ENCODE measurements around the gene TSPAN18. TPM values are rescaled to one million over a fixed set of nuclear protein-coding genes. Genes with fewer than 3 reads are reported as not detected.

Gene TSPAN18
- total and polyA plus RNA-seq, 11 donors, result 40.0 to 151 (median 74.9) TPM

- DNase-seq (no peak), ATAC-seq (peak in 1 of 4 donors; percentile 21)
- TF ChIP-seq CTCF (IDR thresholded peaks at IDR 0.05) (no peak), POLR2A (IDR thresholded peaks at IDR 0.05) (no peak)
- no peak overlapping the region for H3K4me3 ChIP-seq
- peaks cover 0 to 10% (median 0%) of the 10 kb centered on the region in 9 donors for H3K36me3 ChIP-seq
- H3K27me3 ChIP-seq, result no peaks in the 10 kb centered on the region
- H3K27ac ChIP-seq, result no peak overlapping the region
- 87 to 96% (median 91%) methylated on average over 8 of the region's 8 CpGs for WGBS, 4 donors
- peaks cover 0 to 58% (median 17%) of the 10 kb centered on the region in 12 donors for H3K4me1 ChIP-seq
- intact Hi-C loops (cut with DNase I), result no loop called here
- H3K9me3 ChIP-seq, result no peaks in the 10 kb centered on the region
Observed at GRCh38 chr11:44792171-44792570, 65.4 kb downstream of the TSPAN18 start.

GRCh38 chr11:44793350-44794090, 66.8 kb downstream of the TSPAN18 start:
- ATAC-seq, result peak in 1 of 4 donors; percentile 28
- peak in 1 of 5 donors; percentile 63 for DNase-seq
- 53 to 62% (median 57%) methylated on average over 17 of the region's 17 CpGs for WGBS, 4 donors
- TF ChIP-seq CTCF (IDR thresholded peaks at IDR 0.05) (no peak), POLR2A (IDR thresholded peaks at IDR 0.05) (no peak)
- intact Hi-C loops (cut with DNase I), result no loop called here
- no peak overlapping the region for H3K27ac ChIP-seq
- peaks cover 0 to 13% (median 0%) of the 10 kb centered on the region in 9 donors for H3K36me3 ChIP-seq
- no peaks in the 10 kb centered on the region for H3K9me3 ChIP-seq
- H3K4me1 ChIP-seq, result peaks cover 0 to 59% (median 19%) of the 10 kb centered on the region in 12 donors
- no peak overlapping the region for H3K4me3 ChIP-seq
- H3K27me3 ChIP-seq, result no peaks in the 10 kb centered on the region

- H3K27me3 ChIP-seq, result no peaks in the 10 kb centered on the region
- TF ChIP-seq POLR2A (IDR thresholded peaks at IDR 0.05), result no peak
- no peak for TF ChIP-seq CTCF (IDR thresholded peaks at IDR 0.05)
- no peaks in the 10 kb centered on the region for H3K9me3 ChIP-seq
- H3K27ac ChIP-seq, result no peak overlapping the region
- ATAC-seq, result no peak
- WGBS, 4 donors, result 88 to 93% (median 89%) methylated on average over 7 to 8 of the region's 8 CpGs
- H3K36me3 ChIP-seq, result peaks cover 0 to 7% (median 0%) of the 10 kb centered on the region in 9 donors
- H3K4me3 ChIP-seq, result no peak overlapping the region
- peaks cover 0 to 56% (median 13%) of the 10 kb centered on the region in 12 donors for H3K4me1 ChIP-seq
- intact Hi-C loops (cut with DNase I), result loop anchor here in 1 of 10 donors (5.0 kb wide), 1 partner anchor 66 kb away; no protein-coding TSS in a partner anchor
- no peak for DNase-seq
Observed at GRCh38 chr11:44795803-44796535, 69.2 kb downstream of the TSPAN18 start.

- Histone ChIP-seq H3K4me1 (peaks cover 0 to 51% (median 11%) of the 10 kb centered on the region in 12 donors), H3K27ac (no peak overlapping the region), H3K4me3 (no peak overlapping the region), H3K27me3 (no peaks in the 10 kb centered on the region), H3K36me3 (peaks cover 0 to 7% (median 0%) of the 10 kb centered on the region in 9 donors), H3K9me3 (no peaks in the 10 kb centered on the region)
- ATAC-seq (no peak), DNase-seq (no peak)
- intact Hi-C loops (cut with DNase I), result loop anchor here in 1 of 10 donors (5.0 kb wide), 1 partner anchor 65 kb away; no protein-coding TSS in a partner anchor
- WGBS, 4 donors, result 76 to 98% (median 94%) methylated on average over 5 of the region's 5 CpGs
- no peak for TF ChIP-seq POLR2A (IDR thresholded peaks at IDR 0.05)
- TF ChIP-seq CTCF (IDR thresholded peaks at IDR 0.05), result no peak
Observed at GRCh38 chr11:44797051-44797450, 70.3 kb downstream of the TSPAN18 start.
